ENCODE results near the gene TBC1D19.

DNA sequence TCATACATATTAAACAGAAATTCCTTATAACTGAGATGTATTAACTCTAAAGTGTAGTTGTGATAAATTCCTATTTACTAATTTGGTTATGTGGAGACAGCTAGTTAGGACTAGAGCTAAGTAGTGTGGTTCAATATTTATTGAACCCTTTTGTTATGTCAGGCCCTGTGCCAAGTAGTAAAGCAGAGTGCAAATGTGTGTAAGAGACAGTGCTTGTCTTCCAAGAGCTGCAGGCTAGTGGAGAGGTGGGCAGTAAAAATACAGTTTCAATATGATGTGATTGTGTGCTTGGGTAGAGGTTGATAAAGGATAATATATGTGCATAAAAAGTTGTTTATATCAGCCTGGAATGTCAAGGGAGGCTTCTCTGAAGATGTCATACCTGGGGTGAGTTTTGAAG, 80.0 kb downstream of the TBC1D19 start:
- TF ChIP-seq, protein P1, sequence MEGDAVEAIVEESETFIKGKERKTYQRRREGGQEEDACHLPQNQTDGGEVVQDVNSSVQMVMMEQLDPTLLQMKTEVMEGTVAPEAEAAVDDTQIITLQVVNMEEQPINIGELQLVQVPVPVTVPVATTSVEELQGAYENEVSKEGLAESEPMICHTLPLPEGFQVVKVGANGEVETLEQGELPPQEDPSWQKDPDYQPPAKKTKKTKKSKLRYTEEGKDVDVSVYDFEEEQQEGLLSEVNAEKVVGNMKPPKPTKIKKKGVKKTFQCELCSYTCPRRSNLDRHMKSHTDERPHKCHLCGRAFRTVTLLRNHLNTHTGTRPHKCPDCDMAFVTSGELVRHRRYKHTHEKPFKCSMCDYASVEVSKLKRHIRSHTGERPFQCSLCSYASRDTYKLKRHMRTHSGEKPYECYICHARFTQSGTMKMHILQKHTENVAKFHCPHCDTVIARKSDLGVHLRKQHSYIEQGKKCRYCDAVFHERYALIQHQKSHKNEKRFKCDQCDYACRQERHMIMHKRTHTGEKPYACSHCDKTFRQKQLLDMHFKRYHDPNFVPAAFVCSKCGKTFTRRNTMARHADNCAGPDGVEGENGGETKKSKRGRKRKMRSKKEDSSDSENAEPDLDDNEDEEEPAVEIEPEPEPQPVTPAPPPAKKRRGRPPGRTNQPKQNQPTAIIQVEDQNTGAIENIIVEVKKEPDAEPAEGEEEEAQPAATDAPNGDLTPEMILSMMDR (conservative IDR thresholded peaks at IDR 0.05): no peak
- no peak for TF ChIP-seq ZFX (IDR thresholded peaks at IDR 0.05)

All from C4-2B (cell line).